Thyroid gland (tissue), 4 donors: Measurements from ENCODE around the gene SLC39A8.

Source experiments
- POLR2A ChIP-seq, 2 donors: fragments of 450-650 bp; IDR thresholded peaks; one replicate each; pipeline ENCODE4 v1.6.1; 2017; ENCODE audit warnings: antibody characterized with exemption in 2 of 2, mild to moderate bottlenecking in 2 of 2, moderate library complexity in 1 of 2
- TF ChIP-seq, protein P1 (sequence below), 6 experiments: fragments of 200-600 bp in 3 of 6; fragments of 450-650 bp in 3 of 6; sonication (generic) in 3 of 6; IDR thresholded peaks; one replicate each; pipeline ENCODE4 v1.5.1; 2016 to 2019; ENCODE audit warnings: antibody characterized with exemption in 6 of 6, mild to moderate bottlenecking in 2 of 6, inconsistent platforms in 1 of 6, moderate library complexity in 1 of 6

DNA sequence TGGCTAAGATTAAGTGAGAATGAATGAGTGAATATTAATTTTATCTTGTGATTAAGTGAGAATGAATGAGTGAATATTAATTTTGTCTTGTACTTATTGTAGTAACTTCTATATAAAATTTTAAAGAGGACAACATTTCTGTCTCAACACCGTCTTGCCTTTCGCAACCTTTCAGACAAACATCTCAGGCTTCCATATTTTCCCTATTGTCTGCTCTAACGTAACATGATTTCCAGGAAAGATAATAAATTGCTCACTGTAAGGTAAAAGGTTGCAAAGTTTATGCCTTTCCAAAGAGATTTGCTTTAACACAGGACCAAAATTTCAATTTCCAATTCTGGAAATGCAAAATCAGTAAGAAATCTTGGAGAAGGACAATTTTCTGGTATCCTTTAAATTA is 41.7 kb upstream of the SLC39A8 start:
- TF ChIP-seq, protein P1, sequence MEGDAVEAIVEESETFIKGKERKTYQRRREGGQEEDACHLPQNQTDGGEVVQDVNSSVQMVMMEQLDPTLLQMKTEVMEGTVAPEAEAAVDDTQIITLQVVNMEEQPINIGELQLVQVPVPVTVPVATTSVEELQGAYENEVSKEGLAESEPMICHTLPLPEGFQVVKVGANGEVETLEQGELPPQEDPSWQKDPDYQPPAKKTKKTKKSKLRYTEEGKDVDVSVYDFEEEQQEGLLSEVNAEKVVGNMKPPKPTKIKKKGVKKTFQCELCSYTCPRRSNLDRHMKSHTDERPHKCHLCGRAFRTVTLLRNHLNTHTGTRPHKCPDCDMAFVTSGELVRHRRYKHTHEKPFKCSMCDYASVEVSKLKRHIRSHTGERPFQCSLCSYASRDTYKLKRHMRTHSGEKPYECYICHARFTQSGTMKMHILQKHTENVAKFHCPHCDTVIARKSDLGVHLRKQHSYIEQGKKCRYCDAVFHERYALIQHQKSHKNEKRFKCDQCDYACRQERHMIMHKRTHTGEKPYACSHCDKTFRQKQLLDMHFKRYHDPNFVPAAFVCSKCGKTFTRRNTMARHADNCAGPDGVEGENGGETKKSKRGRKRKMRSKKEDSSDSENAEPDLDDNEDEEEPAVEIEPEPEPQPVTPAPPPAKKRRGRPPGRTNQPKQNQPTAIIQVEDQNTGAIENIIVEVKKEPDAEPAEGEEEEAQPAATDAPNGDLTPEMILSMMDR (IDR thresholded peaks at IDR 0.05) = no peak
- TF ChIP-seq POLR2A (IDR thresholded peaks at IDR 0.05) = no peak
